UCSD-AML1 (cell line): ENCODE results near the gene IL21R.

Experiments used
- DNase-seq: peaks from one replicate; lab custom pipeline; 2025; ENCODE audit not compliant: unreplicated experiment; lab: John Stamatoyannopoulos, UW

The IL21R gene

DNA sequence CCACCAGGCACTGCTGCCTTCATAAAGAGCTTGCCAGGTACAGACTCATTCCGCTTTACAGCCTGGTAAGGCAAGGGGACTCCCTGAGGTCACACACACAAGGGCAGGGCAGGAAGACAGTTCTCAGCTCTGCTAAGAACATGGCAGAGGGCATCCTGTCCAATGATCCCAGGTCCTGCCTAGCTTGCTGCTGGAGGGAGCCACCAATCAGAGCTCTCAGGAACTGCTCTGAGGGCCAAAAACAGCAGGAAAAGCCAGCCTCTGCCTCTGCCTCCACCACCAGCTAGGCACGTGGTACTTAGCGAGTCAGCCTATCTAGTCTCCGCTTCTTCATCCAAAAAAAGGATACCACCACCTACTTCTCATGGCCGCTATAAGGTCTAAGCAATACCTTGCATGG lies 81.7 kb downstream of the IL21R start:
- no peak for DNase-seq

DNA sequence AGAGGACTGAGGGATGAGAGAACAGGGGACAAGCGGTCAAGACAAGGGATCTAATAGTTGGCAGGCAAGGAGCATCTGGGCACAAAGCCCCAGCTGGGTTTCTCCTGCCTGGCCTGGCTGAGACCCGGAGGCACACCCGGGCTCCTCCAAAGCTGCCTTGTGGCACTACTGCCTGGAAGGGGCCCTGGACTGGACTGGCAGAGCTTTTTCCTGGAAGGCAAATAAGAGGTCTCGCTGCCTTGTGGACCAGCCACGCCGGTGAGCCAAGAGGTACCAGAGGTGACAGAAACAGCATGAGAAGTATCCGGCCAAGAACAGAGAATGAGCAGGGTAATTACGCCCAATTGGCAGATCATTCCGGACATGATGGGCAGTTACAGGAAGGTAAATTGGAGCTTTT lies 83.2 kb downstream of the IL21R start:
- DNase-seq = no peak

DNA sequence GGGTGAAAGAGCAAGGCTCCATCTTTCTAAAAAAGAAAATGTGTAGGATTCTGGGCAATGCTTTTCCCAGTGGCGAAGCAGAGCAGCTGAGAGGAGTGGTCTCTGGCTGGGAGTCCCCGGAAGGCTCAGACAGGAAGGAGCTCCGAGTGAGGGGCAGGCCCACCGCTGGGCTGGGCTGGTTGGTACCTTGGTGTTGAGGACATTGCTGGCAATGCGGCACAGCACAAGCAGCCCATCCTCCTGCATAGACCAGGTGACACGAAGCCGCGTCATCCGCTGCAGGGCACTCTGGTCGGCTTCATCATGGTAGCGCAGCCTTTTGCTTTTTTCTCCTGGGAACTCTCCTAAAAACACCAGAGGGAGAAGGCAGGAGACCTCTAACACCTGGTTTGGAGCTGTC lies 83.8 kb downstream of the IL21R start:
- no peak for DNase-seq

DNA sequence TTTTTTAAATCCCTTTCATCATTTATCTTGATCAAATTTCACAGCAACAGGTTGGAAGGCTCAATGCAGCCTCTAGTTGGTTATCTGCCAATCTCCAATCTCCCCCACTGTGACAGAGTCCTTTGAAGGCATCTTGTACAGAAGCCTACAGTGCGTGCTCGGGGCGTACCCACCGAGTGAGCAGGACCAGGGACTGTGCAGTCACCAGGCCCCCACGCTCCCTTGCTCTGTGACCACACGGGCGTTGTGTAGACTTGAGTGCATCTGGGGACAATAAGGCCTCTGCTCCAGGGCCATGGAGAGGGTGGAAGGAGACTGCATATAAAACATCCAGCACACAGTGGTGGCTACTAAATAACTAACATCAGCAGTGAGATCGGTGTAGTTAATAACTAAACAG lies 84.4 kb downstream of the IL21R start:
- no peak for DNase-seq

DNA sequence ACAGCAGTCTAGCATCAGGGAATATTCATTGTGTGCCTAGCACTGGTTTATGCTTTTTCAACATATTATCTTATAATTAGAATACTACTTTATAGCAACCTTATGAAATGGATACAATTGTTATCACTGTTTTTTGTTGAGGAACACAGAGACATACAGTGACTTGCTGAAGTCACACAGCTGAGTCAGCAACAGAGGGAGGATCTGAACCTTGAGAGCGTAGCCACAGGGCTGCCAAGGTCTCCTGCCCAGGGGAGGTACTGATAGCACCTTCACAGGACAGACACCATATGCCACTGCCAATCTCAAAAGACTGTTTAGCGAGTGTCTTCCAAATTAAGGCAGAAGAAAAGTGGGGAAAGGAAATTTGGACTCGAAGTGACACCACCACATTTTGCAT lies 84.8 kb downstream of the IL21R start:
- no peak for DNase-seq

DNA sequence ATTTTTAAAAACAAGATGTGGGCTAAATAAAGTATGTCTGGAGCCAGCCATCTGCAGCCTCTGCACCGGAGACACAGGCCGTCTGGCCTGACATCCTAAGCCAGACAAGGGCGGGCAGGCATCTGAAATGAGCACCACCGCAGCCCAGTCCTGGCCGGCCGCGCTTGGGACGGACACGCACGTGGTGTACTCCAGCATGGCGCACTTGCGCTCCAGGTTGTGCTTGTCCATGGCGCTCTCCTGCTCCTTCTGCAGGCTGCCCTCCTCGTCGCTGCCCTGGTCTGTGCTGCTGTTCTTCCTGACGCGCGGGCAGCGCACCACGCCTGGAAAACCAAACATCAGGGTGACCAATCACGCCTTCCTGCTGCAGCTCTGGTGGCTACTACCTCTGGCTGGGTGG lies 87.4 kb downstream of the IL21R start:
- DNase-seq = no peak

DNA sequence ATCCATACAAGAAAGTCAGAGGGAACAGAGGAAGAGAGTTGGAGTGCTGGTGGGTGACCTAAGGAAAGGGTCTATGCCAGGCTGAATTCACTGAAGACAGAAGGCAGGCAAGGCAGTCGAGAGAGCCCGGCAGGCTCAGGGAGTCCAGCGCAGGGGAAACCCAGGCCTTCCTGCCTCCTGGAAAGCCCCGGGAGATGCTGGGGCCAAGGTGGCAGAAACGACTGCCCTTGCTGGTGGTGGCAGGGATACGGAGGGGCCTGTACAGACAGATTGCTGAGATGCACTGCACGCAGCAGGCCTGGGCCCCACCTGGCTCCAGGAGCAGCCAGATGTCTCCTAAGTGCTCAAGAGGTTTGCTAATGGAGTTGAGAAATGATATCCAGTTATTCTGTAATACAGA lies 87.9 kb downstream of the IL21R start:
- DNase-seq = no peak

DNA sequence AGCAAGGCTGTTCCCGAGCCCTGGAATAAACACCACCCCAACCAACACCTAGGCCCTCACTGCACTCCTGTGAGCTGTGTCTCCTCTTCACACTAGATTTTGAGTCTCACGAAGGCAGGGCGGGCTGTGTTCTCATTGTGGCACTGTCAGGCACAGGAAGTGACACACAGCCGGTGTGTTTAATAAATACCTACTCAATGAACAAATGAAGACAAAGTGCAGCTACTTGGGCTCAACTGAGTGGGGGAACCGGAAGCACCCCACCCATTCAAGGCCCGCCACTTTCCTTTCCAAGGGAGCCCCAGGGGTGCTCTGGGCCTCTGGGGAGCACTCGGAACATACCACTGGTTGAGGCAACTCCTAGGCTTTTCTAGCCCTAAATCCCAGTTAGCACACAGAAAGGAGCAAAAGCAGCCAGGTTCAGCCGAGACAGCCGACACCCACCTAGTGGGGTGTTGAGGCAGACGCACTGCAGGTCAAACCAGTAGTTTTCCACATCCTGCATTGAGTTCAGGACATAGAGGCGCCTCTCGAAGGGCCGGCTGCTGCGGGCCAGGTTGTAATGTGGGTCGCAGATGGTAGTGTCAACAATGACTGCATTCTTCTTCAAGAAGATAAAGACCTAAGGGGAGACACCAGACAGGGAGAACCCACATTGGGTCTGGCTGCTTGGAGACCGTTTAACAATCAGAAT lies 90.1 kb downstream of the IL21R start:
- DNase-seq = no peak

DNA sequence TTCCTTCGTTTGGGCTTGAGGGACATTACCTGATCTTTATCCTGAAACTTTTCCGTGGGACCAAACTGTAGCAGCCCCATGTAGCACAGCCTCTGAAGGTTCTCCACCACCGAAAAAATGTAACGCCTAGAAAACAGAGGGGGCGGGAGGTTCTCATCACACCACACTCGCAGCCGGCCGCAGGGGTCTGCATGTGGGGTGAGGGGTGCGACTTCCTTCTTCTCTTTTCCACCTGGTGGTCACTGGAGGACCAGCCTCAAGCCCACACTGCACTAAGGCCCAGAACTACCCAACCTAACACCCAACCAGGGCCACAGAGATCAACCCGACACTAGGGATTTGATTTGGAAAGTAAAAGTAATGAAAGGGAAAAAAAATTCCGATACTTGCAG lies 90.6 kb downstream of the IL21R start:
- DNase-seq = no peak

DNA sequence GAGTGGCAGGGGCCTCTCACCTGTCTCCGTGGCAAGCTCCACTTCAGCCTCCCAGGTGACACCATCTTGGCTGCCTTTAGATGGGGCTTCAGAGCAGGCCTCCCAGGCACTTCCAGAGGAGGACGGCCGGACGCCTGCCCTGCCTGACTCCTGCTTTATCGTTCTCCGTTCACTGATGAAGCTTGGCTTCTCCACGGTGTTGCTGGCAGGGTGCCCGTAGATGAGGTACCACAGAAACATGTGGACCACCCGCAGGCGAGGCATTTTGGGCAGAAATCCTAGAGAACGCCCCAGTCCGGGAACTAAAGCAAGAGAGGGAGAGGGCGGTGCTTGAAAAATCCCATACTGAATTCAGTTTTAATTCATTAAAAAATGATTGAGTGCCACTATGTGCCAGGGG lies 93.2 kb downstream of the IL21R start:
- DNase-seq = no peak

DNA sequence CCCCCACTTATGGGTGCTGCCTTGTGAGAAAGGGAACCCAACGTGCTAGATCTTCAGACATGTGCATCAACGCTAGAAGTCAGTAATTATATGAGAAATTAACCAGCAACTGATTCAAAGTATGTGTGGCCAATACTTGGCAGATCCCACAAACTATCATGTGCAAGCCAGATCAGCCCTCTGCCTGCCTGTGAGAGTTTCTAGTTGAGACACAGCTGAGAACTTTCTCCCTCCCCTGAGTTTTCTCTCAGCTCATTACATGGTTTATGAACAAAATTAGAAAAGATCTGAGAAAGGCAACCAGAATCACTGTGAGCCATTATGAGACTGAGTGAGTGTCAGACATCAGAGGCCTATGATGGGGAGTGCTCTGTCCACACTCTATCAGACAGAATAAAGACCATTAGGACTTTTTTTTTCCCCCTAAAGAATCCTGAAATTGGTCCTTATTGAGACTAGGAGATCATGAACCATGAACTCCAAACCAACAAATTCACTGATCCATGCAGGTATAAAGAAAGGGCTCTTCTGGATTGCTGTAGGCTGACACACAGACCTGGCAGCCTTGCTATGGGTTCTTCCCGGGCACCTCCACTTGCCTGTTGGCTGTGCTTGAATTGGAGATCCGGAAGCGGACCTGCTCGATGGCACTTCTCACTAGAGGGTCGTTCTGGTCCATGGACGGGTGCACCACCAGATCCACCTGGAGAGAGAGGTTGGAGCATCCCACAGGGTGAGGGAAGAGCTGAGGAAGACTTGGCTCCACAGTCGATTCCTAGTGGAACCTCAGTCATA lies 96.3 kb downstream of the IL21R start:
- DNase-seq = no peak

DNA sequence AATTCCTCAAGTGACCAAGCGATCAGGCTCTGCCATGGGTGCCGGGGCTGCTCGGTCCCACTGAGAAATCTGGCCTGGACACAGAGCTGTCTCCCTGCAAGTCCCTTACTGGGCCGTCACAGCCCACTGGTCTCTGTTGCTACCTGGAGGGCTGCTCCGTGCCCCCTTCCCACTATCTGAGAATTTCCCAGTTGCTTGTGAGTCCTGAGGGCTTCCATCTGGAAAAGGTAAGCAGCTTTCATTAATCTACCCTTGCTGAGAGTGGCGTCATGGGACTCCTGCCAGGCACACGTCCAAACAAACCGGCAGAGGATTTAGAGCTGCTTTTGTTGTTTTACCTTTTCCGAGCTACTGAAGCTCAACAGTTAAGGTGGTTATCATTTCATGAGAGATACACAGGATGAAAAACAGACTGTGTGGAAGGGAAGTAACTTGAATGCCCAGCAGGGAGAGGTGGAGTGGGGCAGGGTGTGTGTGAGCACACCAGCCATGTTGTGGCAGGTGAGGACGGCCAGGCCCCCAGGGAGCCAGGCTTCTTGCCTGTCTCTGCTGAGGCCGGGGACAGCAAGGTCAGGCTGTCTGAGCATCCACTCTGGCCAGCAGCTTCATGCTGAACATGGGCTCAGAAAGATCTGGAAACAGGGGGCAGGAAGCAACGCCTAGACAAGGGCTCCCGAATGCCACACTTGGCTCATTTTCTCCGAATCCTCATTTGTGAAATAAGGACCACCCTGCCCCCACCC lies 97.1 kb downstream of the IL21R start:
- DNase-seq = no peak

DNA sequence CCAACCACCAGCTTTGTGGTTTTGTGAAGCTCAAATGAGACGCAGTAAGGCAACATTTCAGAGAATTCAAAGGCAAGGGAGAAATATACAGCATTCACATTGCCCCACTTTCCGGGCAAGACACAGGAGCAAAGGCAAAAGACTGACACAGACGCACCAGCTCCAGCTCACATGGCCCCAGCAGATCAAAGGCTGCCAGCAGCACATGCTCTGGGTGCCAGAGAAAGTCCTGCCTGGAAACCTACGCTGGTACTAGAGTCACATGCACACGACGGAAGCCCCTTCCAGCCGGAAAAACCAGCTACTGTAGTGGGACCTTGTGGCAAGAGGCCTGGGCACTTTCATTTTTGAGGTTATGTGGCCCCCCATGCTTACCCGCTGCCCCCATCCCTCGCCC lies 97.7 kb downstream of the IL21R start:
- DNase-seq = no peak

DNA sequence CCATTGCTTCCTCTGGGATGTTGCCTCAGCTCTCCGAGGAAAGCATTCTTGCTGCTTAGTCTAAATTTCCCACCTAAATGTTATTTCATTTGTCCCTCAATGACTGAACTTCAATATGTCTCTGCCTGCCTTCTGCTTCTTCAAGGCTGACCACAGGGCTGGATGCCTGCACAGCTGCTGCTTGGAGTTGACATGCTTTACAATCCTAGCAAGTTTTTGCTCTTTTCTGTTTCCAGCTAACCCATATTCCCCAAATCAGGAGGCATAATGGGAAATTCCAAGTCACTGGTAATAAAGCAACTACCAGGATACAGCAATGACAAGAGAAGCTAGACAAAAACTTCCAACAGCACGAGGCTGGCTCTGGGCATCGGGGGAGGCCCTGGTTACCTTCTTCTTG lies 98.8 kb downstream of the IL21R start:
- DNase-seq = no peak
